ENCODE results near the gene STPG3. TPM values are rescaled to one million over a fixed set of nuclear protein-coding genes. Genes with fewer than 3 reads are reported as not detected.

STPG3 gene
- total and polyA plus RNA-seq, 2 of the 13 experiments (the other 11 are each of a cell fraction or from before 2014, with no cell fraction given) = not detected

DNA sequence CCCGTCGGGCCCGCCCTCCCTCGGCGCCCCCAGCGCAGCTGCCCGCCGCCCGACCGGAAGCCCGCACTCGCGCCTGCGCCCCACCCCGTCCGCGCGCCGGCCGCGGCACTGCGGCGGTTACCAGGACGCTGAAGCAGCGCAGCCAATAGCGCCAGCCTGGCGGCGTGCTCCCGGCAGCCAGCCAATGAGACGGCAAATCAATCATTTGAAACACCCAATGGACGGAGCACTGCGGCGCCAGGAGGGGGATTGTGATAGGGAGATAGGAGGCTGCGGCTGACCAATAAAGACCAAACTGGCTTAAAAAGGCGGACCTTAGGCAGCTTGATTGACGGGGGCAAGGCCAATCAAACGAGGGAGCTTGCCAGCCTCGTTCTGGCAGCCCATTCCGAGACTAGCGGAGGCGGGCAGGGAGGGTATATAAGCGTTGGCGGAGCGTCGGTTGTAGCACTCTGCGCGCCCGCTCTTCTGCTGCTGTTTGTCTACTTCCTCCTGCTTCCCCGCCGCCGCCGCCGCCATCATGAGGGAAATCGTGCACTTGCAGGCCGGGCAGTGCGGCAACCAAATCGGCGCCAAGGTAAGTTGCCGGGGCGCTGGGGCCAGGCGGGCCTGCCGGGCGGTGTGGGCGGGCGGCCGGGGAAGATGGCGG, 10.1 kb upstream of the STPG3 start, which contains the start of gene TUBB4B (continued):
- TF ChIP-seq ARNTL (CRISPR knock-in tag; IDR thresholded peaks at IDR 0.05) = 0 out of 2 replicates have a peak, but pooled peaks have one; percentile 1
- no peak for TF ChIP-seq SNRNP70 (IDR thresholded peaks at IDR 0.05; ENCODE audit: low read depth, low read length)
- TF ChIP-seq, protein P1, sequence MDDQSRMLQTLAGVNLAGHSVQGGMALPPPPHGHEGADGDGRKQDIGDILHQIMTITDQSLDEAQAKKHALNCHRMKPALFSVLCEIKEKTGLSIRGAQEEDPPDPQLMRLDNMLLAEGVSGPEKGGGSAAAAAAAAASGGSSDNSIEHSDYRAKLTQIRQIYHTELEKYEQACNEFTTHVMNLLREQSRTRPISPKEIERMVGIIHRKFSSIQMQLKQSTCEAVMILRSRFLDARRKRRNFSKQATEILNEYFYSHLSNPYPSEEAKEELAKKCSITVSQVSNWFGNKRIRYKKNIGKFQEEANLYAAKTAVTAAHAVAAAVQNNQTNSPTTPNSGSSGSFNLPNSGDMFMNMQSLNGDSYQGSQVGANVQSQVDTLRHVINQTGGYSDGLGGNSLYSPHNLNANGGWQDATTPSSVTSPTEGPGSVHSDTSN (CRISPR knock-in tag; IDR thresholded peaks at IDR 0.05; ENCODE audit: borderline replicate concordance) = peak; percentile 93; the same call in 1 of the 2 replicates
- no peak for TF ChIP-seq HNRNPH1 (optimal IDR thresholded peaks at IDR 0.05; ENCODE audit: low read depth, low read length)
- TF ChIP-seq HDAC2 (CRISPR knock-in tag; IDR thresholded peaks at IDR 0.05) = peak; percentile 29; the same call in 1 of the 2 replicates
- TF ChIP-seq KAT7 (CRISPR knock-in tag; IDR thresholded peaks at IDR 0.05; ENCODE audit: borderline replicate concordance) = 0 out of 2 replicates have a peak, but pooled peaks have one; percentile 30
- TF ChIP-seq, protein P2, sequence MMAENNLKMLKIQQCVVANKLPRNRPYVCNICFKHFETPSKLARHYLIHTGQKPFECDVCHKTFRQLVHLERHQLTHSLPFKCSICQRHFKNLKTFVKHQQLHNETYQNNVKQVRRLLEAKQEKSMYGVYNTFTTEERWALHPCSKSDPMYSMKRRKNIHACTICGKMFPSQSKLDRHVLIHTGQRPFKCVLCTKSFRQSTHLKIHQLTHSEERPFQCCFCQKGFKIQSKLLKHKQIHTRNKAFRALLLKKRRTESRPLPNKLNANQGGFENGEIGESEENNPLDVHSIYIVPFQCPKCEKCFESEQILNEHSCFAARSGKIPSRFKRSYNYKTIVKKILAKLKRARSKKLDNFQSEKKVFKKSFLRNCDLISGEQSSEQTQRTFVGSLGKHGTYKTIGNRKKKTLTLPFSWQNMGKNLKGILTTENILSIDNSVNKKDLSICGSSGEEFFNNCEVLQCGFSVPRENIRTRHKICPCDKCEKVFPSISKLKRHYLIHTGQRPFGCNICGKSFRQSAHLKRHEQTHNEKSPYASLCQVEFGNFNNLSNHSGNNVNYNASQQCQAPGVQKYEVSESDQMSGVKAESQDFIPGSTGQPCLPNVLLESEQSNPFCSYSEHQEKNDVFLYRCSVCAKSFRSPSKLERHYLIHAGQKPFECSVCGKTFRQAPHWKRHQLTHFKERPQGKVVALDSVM (CRISPR knock-in tag; IDR thresholded peaks at IDR 0.05) = no peak
- TF ChIP-seq ZNF331 (CRISPR knock-in tag; IDR thresholded peaks at IDR 0.05) = peak; percentile 62; the same call in 1 of the 2 replicates
- TF ChIP-seq MIER3 (CRISPR knock-in tag; IDR thresholded peaks at IDR 0.05; ENCODE audit: borderline replicate concordance) = 0 out of 2 replicates have a peak, but pooled peaks have one; percentile 26
- TF ChIP-seq ZNF124 (CRISPR knock-in tag; IDR thresholded peaks at IDR 0.05) = peak; percentile 76; the same call in 1 of the 2 replicates
- TF ChIP-seq PTBP1 (IDR thresholded peaks at IDR 0.05; ENCODE audit: low read depth, low read length, poor library complexity, severe bottlenecking) = no peak
- TF ChIP-seq SMAD9 (CRISPR knock-in tag; IDR thresholded peaks at IDR 0.05) = no peak
- TF ChIP-seq, protein P3, sequence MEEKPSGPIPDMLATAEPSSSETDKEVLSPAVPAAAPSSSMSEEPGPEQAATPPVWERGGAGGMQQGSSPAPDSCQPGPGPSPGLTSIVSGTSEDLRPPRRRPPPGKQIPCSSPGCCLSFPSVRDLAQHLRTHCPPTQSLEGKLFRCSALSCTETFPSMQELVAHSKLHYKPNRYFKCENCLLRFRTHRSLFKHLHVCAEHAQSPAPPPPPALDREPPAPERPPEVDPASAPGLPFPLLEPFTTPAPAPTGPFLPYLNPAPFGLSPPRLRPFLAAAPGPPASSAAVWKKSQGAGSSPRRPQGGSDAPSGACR (CRISPR knock-in tag; IDR thresholded peaks at IDR 0.05) = no peak
- no peak for TF ChIP-seq MZF1 (CRISPR knock-in tag; IDR thresholded peaks at IDR 0.05; ENCODE audit: borderline replicate concordance)
- TF ChIP-seq, protein P4, sequence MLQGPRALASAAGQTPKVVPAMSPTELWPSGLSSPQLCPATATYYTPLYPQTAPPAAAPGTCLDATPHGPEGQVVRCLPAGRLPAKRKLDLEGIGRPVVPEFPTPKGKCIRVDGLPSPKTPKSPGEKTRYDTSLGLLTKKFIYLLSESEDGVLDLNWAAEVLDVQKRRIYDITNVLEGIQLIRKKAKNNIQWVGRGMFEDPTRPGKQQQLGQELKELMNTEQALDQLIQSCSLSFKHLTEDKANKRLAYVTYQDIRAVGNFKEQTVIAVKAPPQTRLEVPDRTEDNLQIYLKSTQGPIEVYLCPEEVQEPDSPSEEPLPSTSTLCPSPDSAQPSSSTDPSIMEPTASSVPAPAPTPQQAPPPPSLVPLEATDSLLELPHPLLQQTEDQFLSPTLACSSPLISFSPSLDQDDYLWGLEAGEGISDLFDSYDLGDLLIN (CRISPR knock-in tag; IDR thresholded peaks at IDR 0.05; ENCODE audit: borderline replicate concordance) = peak; percentile 86; the same call in 1 of the 2 replicates
- TF ChIP-seq FOXP4 (CRISPR knock-in tag; IDR thresholded peaks at IDR 0.05) = peak; percentile 58; the same call in 1 of the 2 replicates
- no peak; the same call in 1 of the 2 replicates for TF ChIP-seq ZSCAN31 (CRISPR knock-in tag; IDR thresholded peaks at IDR 0.05; ENCODE audit: low read depth)
- no peak for TF ChIP-seq ELF4 (CRISPR knock-in tag; IDR thresholded peaks at IDR 0.05; ENCODE audit: borderline replicate concordance)
- TF ChIP-seq ZNF720 (CRISPR knock-in tag; IDR thresholded peaks at IDR 0.05) = peak; percentile 62; the same call in 1 of the 2 replicates
- no peak for TF ChIP-seq ZNF496 (CRISPR knock-in tag; IDR thresholded peaks at IDR 0.05; ENCODE audit: insufficient replicate concordance)
- TF ChIP-seq, protein P5, sequence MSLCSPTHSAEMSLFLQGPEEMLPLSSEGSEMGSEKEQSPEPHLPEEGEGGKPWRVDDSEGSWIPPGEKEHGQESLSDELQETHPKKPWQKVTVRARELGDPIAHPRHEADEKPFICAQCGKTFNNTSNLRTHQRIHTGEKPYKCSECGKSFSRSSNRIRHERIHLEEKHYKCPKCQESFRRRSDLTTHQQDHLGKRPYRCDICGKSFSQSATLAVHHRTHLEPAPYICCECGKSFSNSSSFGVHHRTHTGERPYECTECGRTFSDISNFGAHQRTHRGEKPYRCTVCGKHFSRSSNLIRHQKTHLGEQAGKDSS (CRISPR knock-in tag; IDR thresholded peaks at IDR 0.05; ENCODE audit: borderline replicate concordance, low read depth) = no peak

All from HepG2 (cell line).